HEK293 (cell line): ENCODE results near the gene CCDC152.
A peak's percentile ranks its signal among the peaks of the same experiment; 100 is the strongest.

Experiments used
- CTCF ChIA-PET: fragments of 350-600 bp; formaldehyde crosslinking; extraction: SDS; loops from one replicate; lab custom pipeline; 2021; ENCODE audit warnings: antibody characterized with exemption; lab: Yijun Ruan, JAX
- POLR2A ChIA-PET: fragments of 300-600 bp; formaldehyde crosslinking; extraction: SDS; loops from one replicate; lab custom pipeline; 2020; ENCODE audit warnings: antibody characterized with exemption, inconsistent platforms; lab: Yijun Ruan, JAX
- H3K27ac ChIP-seq: fragments of 200-500 bp; sonication (Bioruptor generic); 2 replicates; pipeline ENCODE4 v1.5.1; 2014; ENCODE audit warnings: low read depth, low read length, control low read depth, inconsistent platforms; ENCODE audit errors: extremely low read depth
- H3K36me3 ChIP-seq, 2 experiments: fragments of 200-500 bp in 1 of 2; sonication (Bioruptor generic) in 1 of 2; 1 replicate in 1 of 2; 2 replicates in 1 of 2; pipeline ENCODE4 v1.5.1; 2014 to 2017; ENCODE audit warnings: inconsistent platforms in 2 of 2, low read length in 2 of 2; ENCODE audit not compliant: control insufficient read depth in 2 of 2, insufficient read depth in 1 of 2
- H3K4me1 ChIP-seq: fragments of 200-500 bp; sonication (Bioruptor generic); 2 replicates; pipeline ENCODE4 v1.5.1; 2014; ENCODE audit warnings: mild to moderate bottlenecking, low read length, inconsistent platforms; ENCODE audit not compliant: control insufficient read depth, insufficient read depth
- H3K4me3 ChIP-seq: 2 replicates; pipeline ENCODE4 v1.5.1; 2011; ENCODE audit warnings: low read depth, mild to moderate bottlenecking, control low read depth, low read length, moderate library complexity
- H3K9me3 ChIP-seq: fragments of 200-500 bp; sonication (Bioruptor generic); 2 replicates; pipeline ENCODE4 v1.5.1; 2014; ENCODE audit warnings: low read depth, low read length, inconsistent platforms; ENCODE audit not compliant: control insufficient read depth, insufficient read depth
- GLI2 ChIP-seq: fragments of 450-650 bp; formaldehyde crosslinking; IDR thresholded peaks from 2 replicates; pipeline ENCODE4; 2017; ENCODE audit warnings: missing biosample characterization, missing genetic modification characterization, low read depth, borderline replicate concordance
- KLF7 ChIP-seq: fragments of 450-650 bp; formaldehyde crosslinking; IDR thresholded peaks from 2 replicates; pipeline ENCODE4 v1.5.1; 2016; ENCODE audit warnings: missing biosample characterization, missing genetic modification characterization, borderline replicate concordance
- MEIS1 ChIP-seq: sonication (generic); formaldehyde crosslinking; IDR thresholded peaks from 2 replicates; pipeline ENCODE4 v1.8.1; 2022; ENCODE audit warnings: missing genetic modification reagents, mild to moderate bottlenecking, borderline replicate concordance
- PRDM1 ChIP-seq: fragments of 450-650 bp; formaldehyde crosslinking; IDR thresholded peaks from 2 replicates; pipeline ENCODE4; 2016; ENCODE audit warnings: missing biosample characterization, missing genetic modification characterization
- ZEB2 ChIP-seq: fragments of 450-650 bp; formaldehyde crosslinking; IDR thresholded peaks from 2 replicates; pipeline ENCODE4 v1.5.1; 2016; ENCODE audit warnings: missing biosample characterization, missing genetic modification characterization
- ZFP69B ChIP-seq: fragments of 450-650 bp; formaldehyde crosslinking; IDR thresholded peaks from 2 replicates; pipeline ENCODE4 v1.5.1; 2016; ENCODE audit warnings: missing biosample characterization, missing genetic modification characterization
- ZNF19 ChIP-seq: fragments of 450-650 bp; formaldehyde crosslinking; IDR thresholded peaks from 2 replicates; pipeline ENCODE4; 2016; ENCODE audit warnings: missing biosample characterization, missing genetic modification characterization, low read depth
- ZNF23 ChIP-seq: fragments of 450-650 bp; formaldehyde crosslinking; IDR thresholded peaks from 2 replicates; pipeline ENCODE4 v1.5.1; 2016; ENCODE audit warnings: missing biosample characterization, missing genetic modification characterization, borderline replicate concordance
- ZNF248 ChIP-seq: fragments of 450-650 bp; formaldehyde crosslinking; IDR thresholded peaks from 2 replicates; pipeline ENCODE4 v1.5.1; 2017; ENCODE audit warnings: missing biosample characterization, missing genetic modification characterization
- ZNF350 ChIP-seq: fragments of 450-650 bp; formaldehyde crosslinking; IDR thresholded peaks from 2 replicates; pipeline ENCODE4 v1.5.0; 2017; ENCODE audit warnings: missing biosample characterization, mild to moderate bottlenecking, missing genetic modification characterization
- ZNF37A ChIP-seq: fragments of 450-650 bp; IDR thresholded peaks from 2 replicates; pipeline ENCODE4 v1.5.1; 2018; ENCODE audit warnings: missing biosample characterization, missing genetic modification characterization
- ZNF521 ChIP-seq: fragments of 450-650 bp; formaldehyde crosslinking; IDR thresholded peaks from 2 replicates; pipeline ENCODE4 v1.5.1; 2017; ENCODE audit warnings: missing biosample characterization, mild to moderate bottlenecking, missing genetic modification characterization
- ZNF596 ChIP-seq: fragments of 450-650 bp; IDR thresholded peaks from 2 replicates; pipeline ENCODE4 v1.5.0; 2018; ENCODE audit warnings: missing biosample characterization, mild to moderate bottlenecking, missing genetic modification characterization, moderate library complexity
- TF ChIP-seq, protein P1 (sequence below): fragments of 450-650 bp; formaldehyde crosslinking; IDR thresholded peaks from 2 replicates; pipeline ENCODE4 v1.5.1; 2016; ENCODE audit warnings: missing biosample characterization, missing genetic modification characterization
- TF ChIP-seq, protein P2 (sequence below): fragments of 450-650 bp; formaldehyde crosslinking; IDR thresholded peaks from 2 replicates; pipeline ENCODE4 v1.5.1; 2016; ENCODE audit warnings: missing biosample characterization, missing genetic modification characterization
- TF ChIP-seq, protein P3 (sequence below): IDR thresholded peaks from 2 replicates; pipeline ENCODE4 v1.6.1; 2011; ENCODE audit warnings: mild to moderate bottlenecking, low read depth, low read length, borderline replicate concordance
- TF ChIP-seq, protein P4 (sequence below): fragments of 450-650 bp; formaldehyde crosslinking; IDR thresholded peaks from 2 replicates; pipeline ENCODE4 v1.5.1; 2016; ENCODE audit warnings: missing biosample characterization, missing genetic modification characterization, borderline replicate concordance
- TF ChIP-seq, protein P5 (sequence below): fragments of 450-650 bp; formaldehyde crosslinking; IDR thresholded peaks from 2 replicates; pipeline ENCODE4 v1.5.1; 2016; ENCODE audit warnings: missing biosample characterization, missing genetic modification characterization, low read depth
- TF ChIP-seq, protein P6 (sequence below): fragments of 450-650 bp; formaldehyde crosslinking; IDR thresholded peaks from 2 replicates; pipeline ENCODE4 v1.5.1; 2017; ENCODE audit warnings: missing biosample characterization, missing genetic modification characterization

CCDC152 gene

DNA sequence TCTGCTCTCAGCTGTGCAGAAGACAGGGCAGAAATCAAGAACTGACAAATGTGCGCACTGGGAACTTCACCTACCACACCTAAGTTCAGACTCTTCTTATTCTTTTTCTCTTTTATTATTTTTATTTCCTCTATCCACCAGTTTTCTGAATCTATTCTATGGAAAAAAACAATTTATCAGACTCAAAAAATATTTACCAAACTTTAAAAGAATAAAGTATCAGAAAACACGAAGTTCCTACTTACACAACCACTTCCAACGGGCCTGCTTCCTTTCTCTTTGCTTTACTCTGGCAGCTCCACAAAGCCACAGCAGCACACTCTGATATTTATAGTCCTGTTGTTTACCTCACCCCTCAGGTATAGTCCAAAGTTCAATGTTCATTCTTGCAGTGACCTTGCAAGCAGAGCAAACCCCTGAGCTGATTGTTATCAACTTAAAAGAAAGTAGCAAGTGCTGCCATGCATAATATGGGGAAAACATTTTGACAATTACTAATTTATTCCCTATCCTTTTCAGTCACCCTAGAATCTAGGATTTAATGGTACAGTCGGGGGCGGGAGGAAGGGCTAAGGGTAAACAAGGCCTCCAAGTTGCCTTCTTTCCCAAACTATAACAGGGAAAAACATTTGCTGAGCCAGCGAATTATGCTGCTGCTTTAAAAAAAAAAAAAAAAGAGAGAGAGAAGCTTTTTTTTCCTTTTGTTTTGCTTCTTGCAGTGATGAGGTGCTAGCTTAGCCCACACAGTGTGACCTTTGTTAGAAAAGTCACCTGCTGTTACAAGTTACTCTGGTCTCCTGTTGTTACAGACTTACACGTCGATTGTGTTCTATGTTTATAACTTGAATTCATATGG is 55.2 kb downstream of the CCDC152 start, which contains the start of gene SELENOP (continued):
- TF ChIP-seq, protein P1, sequence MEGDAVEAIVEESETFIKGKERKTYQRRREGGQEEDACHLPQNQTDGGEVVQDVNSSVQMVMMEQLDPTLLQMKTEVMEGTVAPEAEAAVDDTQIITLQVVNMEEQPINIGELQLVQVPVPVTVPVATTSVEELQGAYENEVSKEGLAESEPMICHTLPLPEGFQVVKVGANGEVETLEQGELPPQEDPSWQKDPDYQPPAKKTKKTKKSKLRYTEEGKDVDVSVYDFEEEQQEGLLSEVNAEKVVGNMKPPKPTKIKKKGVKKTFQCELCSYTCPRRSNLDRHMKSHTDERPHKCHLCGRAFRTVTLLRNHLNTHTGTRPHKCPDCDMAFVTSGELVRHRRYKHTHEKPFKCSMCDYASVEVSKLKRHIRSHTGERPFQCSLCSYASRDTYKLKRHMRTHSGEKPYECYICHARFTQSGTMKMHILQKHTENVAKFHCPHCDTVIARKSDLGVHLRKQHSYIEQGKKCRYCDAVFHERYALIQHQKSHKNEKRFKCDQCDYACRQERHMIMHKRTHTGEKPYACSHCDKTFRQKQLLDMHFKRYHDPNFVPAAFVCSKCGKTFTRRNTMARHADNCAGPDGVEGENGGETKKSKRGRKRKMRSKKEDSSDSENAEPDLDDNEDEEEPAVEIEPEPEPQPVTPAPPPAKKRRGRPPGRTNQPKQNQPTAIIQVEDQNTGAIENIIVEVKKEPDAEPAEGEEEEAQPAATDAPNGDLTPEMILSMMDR (tag by site-specific recombination): no peak
- TF ChIP-seq, protein P2, sequence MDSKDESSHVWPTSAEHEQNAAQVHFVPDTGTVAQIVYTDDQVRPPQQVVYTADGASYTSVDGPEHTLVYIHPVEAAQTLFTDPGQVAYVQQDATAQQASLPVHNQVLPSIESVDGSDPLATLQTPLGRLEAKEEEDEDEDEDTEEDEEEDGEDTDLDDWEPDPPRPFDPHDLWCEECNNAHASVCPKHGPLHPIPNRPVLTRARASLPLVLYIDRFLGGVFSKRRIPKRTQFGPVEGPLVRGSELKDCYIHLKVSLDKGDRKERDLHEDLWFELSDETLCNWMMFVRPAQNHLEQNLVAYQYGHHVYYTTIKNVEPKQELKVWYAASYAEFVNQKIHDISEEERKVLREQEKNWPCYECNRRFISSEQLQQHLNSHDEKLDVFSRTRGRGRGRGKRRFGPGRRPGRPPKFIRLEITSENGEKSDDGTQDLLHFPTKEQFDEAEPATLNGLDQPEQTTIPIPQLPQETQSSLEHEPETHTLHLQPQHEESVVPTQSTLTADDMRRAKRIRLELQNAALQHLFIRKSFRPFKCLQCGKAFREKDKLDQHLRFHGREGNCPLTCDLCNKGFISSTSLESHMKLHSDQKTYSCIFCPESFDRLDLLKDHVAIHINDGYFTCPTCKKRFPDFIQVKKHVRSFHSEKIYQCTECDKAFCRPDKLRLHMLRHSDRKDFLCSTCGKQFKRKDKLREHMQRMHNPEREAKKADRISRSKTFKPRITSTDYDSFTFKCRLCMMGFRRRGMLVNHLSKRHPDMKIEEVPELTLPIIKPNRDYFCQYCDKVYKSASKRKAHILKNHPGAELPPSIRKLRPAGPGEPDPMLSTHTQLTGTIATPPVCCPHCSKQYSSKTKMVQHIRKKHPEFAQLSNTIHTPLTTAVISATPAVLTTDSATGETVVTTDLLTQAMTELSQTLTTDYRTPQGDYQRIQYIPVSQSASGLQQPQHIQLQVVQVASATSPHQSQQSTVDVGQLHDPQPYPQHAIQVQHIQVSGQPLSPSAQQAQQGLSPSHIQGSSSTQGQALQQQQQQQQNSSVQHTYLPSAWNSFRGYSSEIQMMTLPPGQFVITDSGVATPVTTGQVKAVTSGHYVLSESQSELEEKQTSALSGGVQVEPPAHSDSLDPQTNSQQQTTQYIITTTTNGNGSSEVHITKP (tag by site-specific recombination): peak; percentile 100
- TF ChIP-seq PRDM1 (tag by site-specific recombination) (no peak), ZEB2 (tag by site-specific recombination) (no peak), GLI2 (tag by site-specific recombination) (no peak), KLF7 (tag by site-specific recombination) (no peak), ZNF350 (tag by site-specific recombination) (0 out of 2 replicates have a peak, but pooled peaks have one; percentile 49), ZNF248 (tag by site-specific recombination) (no peak), MEIS1 (no peak), ZNF521 (tag by site-specific recombination) (no peak), ZNF37A (tag by site-specific recombination) (no peak), ZNF596 (tag by site-specific recombination) (no peak)
- TF ChIP-seq, protein P3, sequence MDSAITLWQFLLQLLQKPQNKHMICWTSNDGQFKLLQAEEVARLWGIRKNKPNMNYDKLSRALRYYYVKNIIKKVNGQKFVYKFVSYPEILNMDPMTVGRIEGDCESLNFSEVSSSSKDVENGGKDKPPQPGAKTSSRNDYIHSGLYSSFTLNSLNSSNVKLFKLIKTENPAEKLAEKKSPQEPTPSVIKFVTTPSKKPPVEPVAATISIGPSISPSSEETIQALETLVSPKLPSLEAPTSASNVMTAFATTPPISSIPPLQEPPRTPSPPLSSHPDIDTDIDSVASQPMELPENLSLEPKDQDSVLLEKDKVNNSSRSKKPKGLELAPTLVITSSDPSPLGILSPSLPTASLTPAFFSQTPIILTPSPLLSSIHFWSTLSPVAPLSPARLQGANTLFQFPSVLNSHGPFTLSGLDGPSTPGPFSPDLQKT: no peak

DNA sequence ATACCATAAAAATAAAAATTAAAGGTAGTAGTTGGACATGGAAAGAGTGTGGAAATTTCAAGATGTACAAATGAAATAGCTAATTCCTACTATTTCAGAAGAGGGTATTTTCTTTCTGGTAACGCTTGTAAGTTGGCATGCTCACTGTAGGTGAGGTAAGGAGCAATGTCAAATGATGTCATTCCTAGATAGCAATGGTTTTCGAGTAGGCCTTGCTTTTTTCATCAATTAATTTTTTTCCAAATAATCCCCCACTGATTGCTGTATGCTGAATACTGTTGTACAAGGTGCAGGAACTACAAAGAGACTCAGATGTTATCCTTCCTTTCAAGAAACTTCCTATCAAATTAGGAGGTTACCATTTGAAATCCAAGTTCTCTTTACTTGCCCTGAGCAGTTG is 56.0 kb downstream of the CCDC152 start:
- CTCF ChIA-PET: interaction anchor here (0.7 to 0.8 kb wide), 3 partner anchors 10 to 1233 kb away, joined by 3 to 4 read pairs (median 4); no protein-coding TSS in a partner anchor
- Histone ChIP-seq H3K4me1 (peaks cover 10% of the 10 kb centered on the region), H3K36me3 (peaks cover 5 to 6% of the 10 kb centered on the region in 2 experiments; a peak in 2 of 3 replicates), H3K27ac (peak overlapping the region; percentile 91; the same call in 1 of the 2 replicates), H3K4me3 (no peak overlapping the region), H3K9me3 (no peaks in the 10 kb centered on the region)
- no peak for TF ChIP-seq ZNF19 (tag by site-specific recombination)
- no peak for TF ChIP-seq ZNF23 (tag by site-specific recombination)
- TF ChIP-seq, protein P4, sequence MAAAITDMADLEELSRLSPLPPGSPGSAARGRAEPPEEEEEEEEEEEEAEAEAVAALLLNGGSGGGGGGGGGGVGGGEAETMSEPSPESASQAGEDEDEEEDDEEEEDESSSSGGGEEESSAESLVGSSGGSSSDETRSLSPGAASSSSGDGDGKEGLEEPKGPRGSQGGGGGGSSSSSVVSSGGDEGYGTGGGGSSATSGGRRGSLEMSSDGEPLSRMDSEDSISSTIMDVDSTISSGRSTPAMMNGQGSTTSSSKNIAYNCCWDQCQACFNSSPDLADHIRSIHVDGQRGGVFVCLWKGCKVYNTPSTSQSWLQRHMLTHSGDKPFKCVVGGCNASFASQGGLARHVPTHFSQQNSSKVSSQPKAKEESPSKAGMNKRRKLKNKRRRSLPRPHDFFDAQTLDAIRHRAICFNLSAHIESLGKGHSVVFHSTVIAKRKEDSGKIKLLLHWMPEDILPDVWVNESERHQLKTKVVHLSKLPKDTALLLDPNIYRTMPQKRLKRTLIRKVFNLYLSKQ (tag by site-specific recombination): no peak
- TF ChIP-seq, protein P5, sequence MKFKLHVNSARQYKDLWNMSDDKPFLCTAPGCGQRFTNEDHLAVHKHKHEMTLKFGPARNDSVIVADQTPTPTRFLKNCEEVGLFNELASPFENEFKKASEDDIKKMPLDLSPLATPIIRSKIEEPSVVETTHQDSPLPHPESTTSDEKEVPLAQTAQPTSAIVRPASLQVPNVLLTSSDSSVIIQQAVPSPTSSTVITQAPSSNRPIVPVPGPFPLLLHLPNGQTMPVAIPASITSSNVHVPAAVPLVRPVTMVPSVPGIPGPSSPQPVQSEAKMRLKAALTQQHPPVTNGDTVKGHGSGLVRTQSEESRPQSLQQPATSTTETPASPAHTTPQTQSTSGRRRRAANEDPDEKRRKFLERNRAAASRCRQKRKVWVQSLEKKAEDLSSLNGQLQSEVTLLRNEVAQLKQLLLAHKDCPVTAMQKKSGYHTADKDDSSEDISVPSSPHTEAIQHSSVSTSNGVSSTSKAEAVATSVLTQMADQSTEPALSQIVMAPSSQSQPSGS (tag by site-specific recombination): peak; percentile 51; the same call in 1 of the 2 replicates
- TF ChIP-seq ZFP69B (tag by site-specific recombination): no peak
- TF ChIP-seq, protein P6, sequence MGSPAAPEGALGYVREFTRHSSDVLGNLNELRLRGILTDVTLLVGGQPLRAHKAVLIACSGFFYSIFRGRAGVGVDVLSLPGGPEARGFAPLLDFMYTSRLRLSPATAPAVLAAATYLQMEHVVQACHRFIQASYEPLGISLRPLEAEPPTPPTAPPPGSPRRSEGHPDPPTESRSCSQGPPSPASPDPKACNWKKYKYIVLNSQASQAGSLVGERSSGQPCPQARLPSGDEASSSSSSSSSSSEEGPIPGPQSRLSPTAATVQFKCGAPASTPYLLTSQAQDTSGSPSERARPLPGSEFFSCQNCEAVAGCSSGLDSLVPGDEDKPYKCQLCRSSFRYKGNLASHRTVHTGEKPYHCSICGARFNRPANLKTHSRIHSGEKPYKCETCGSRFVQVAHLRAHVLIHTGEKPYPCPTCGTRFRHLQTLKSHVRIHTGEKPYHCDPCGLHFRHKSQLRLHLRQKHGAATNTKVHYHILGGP (tag by site-specific recombination): 0 out of 2 replicates have a peak, but pooled peaks have one; percentile 12
- POLR2A ChIA-PET: interaction anchor here (0.6 to 0.9 kb wide), 2 partner anchors 42 to 451 kb away, joined by 3 read pairs; no protein-coding TSS in a partner anchor
